GM18873 (cell line): Measurements from ENCODE around the gene SLC9A9.

ENCODE experiments used
- ATAC-seq: cut with Tn5 transposase; IDR thresholded peaks from one replicate; pipeline ENCODE4 v1.9.1; 2021; ENCODE audit warnings: mild to moderate bottlenecking, moderate library complexity, moderate number of reproducible peaks; ENCODE audit not compliant: unreplicated experiment, low FRiP score

SLC9A9 gene

GRCh38 chr3:143479727-143480126 lies 368.5 kb downstream of the SLC9A9 start:
- no peak for ATAC-seq

GRCh38 chr3:143478115-143478693 lies 370.1 kb downstream of the SLC9A9 start:
- no peak for ATAC-seq

- no peak for ATAC-seq
Measured at GRCh38 chr3:143476965-143477640, 371.2 kb downstream of the SLC9A9 start.

GRCh38 chr3:143475981-143476380 lies 372.3 kb downstream of the SLC9A9 start:
- ATAC-seq: no peak

GRCh38 chr3:143472731-143473523 lies 375.3 kb downstream of the SLC9A9 start:
- ATAC-seq: no peak

- ATAC-seq: no peak
Measured at GRCh38 chr3:143471705-143472104, 376.6 kb downstream of the SLC9A9 start.

- ATAC-seq: no peak
Measured at GRCh38 chr3:143469159-143469558, 379.1 kb downstream of the SLC9A9 start.

- no peak for ATAC-seq
Measured at GRCh38 chr3:143465666-143466065, 382.6 kb downstream of the SLC9A9 start.

GRCh38 chr3:143464850-143465249 lies 383.4 kb downstream of the SLC9A9 start:
- peak; percentile 60 for ATAC-seq

- no peak for ATAC-seq
Measured at GRCh38 chr3:143455480-143455879, 392.8 kb downstream of the SLC9A9 start.

GRCh38 chr3:143450632-143451031 lies 397.6 kb downstream of the SLC9A9 start:
- ATAC-seq: no peak

- ATAC-seq: no peak
Measured at GRCh38 chr3:143447491-143447890, 400.8 kb downstream of the SLC9A9 start.

GRCh38 chr3:143445118-143445517 lies 403.1 kb downstream of the SLC9A9 start:
- ATAC-seq: peak; percentile 91

- no peak for ATAC-seq
Measured at GRCh38 chr3:143443851-143444331, 404.4 kb downstream of the SLC9A9 start.

- no peak for ATAC-seq
Measured at GRCh38 chr3:143442814-143443447, 405.3 kb downstream of the SLC9A9 start.

GRCh38 chr3:143441516-143442171 lies 406.6 kb downstream of the SLC9A9 start:
- ATAC-seq: no peak

- ATAC-seq: no peak
Measured at GRCh38 chr3:143439817-143440216, 408.5 kb downstream of the SLC9A9 start.

GRCh38 chr3:143437405-143437804 lies 410.9 kb downstream of the SLC9A9 start:
- no peak for ATAC-seq

GRCh38 chr3:143436231-143436930 lies 411.9 kb downstream of the SLC9A9 start:
- no peak for ATAC-seq
